ENCODE measurements around the gene SLC6A4.

Gene SLC6A4

DNA sequence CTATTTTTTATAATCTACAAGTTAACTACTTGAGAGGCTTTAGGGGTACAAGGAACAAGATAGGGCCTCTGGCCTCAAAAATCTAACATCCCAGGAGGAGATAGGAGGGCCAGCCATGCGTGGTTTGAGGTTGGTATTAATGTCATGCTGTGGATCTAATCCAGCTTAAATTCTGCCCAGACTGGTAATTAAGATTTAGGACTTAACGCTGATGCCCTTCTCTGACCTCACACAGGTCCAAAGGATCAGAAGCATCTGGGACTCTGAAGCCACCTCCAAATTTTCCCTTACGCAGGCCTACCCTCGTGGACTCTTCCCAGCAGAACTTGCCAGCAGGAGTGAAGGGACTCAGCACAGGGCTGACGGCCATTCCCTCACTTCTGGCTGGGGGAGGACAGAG, 15.1 kb downstream of the SLC6A4 start:
- TF ChIP-seq, protein P1, sequence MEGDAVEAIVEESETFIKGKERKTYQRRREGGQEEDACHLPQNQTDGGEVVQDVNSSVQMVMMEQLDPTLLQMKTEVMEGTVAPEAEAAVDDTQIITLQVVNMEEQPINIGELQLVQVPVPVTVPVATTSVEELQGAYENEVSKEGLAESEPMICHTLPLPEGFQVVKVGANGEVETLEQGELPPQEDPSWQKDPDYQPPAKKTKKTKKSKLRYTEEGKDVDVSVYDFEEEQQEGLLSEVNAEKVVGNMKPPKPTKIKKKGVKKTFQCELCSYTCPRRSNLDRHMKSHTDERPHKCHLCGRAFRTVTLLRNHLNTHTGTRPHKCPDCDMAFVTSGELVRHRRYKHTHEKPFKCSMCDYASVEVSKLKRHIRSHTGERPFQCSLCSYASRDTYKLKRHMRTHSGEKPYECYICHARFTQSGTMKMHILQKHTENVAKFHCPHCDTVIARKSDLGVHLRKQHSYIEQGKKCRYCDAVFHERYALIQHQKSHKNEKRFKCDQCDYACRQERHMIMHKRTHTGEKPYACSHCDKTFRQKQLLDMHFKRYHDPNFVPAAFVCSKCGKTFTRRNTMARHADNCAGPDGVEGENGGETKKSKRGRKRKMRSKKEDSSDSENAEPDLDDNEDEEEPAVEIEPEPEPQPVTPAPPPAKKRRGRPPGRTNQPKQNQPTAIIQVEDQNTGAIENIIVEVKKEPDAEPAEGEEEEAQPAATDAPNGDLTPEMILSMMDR (IDR thresholded peaks at IDR 0.05; ENCODE audit: low read depth, low read length): no peak
- no peak for DNase-seq (ENCODE audit: extremely low read depth, low read depth)

DNA sequence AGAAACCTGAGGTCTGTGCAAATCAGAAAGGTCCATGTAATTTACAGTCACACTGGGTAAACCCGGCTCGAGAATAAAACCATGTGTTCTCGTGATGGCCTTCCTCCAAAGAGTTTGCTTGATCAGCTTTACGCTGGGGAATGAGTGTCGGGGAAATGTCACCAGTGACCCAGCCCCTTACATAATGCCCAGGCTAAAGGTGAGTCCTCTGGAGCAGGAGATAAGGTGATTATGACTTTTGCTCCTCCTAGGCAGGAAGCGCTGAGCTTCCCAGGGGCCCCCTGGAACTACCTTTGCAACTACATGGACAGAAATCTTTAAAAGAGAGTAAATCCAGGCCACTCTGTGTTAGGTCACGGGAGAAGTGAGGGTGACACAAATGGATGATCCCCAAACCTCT, 15.7 kb downstream of the SLC6A4 start:
- TF ChIP-seq, protein P1 (IDR thresholded peaks at IDR 0.05; ENCODE audit: low read depth, low read length): no peak
- no peak for DNase-seq (ENCODE audit: extremely low read depth, low read depth)

DNA sequence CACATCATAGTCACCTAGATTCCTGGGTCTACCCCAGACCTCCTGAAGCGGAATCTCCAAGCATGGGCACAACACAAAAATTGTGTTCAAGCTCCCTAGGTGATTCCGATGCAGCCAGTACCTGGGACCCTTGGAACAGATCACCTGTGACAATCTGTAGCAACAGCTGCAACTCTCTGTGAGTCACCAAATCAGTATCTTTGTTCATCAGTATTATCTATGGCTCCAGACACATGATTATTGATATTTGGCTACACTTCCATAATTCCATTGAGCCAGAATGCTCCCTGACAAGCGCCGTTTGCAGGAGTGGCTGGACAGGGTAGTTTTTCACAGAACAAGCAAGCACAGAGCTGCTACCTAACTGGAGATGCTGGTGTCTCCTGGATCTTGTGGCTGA, 16.2 kb downstream of the SLC6A4 start:
- TF ChIP-seq, protein P1 (IDR thresholded peaks at IDR 0.05; ENCODE audit: low read depth, low read length): no peak
- no peak for DNase-seq (ENCODE audit: extremely low read depth, low read depth)

DNA sequence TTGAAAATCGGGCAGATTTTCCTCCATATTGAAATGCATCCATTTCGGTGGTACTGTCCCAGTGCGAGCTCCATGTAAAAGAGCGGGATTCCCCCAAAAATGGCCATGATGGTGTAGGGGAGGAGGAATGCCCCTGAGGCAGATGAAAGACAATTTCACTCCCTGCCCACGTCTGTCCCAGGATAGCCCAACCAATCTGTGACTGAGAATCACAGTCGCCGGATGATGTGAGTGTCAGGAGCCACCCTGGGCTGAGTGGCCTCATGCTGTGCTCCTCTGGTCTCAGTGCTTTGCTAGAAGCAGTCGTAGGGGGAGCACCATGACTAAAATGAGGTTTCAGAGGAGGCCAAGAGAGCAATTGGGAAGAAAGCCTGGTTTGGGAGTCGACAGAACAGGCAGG, 16.7 kb downstream of the SLC6A4 start:
- DNase-seq (ENCODE audit: extremely low read depth, low read depth): no peak
- TF ChIP-seq, protein P1 (IDR thresholded peaks at IDR 0.05; ENCODE audit: low read depth, low read length): no peak

DNA sequence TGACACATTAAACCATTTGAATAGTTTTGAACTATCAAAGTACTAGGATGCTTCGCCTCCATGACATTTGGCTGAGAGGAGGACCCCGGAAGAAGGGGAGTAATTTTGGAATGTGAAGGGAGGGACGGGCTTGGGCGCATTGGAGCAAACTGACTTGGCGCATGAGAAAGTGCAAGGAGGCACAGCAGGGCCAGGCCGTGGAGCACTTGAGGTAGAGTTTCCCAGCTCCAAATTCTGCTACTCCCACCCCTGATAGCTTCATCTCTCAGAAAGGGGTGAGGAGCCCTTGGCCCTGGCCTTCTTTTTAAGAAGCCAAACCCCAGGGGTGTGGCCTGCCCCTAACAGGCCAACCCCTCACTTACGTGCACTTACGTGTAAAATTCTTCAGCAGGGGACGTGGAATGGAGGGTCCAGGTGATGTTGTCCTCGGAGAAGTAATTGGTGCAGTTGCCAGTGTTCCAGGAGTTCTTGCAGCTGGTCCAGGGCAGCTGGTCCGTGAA, 17.7 kb downstream of the SLC6A4 start:
- no peak for DNase-seq (ENCODE audit: extremely low read depth, low read depth)

DNA sequence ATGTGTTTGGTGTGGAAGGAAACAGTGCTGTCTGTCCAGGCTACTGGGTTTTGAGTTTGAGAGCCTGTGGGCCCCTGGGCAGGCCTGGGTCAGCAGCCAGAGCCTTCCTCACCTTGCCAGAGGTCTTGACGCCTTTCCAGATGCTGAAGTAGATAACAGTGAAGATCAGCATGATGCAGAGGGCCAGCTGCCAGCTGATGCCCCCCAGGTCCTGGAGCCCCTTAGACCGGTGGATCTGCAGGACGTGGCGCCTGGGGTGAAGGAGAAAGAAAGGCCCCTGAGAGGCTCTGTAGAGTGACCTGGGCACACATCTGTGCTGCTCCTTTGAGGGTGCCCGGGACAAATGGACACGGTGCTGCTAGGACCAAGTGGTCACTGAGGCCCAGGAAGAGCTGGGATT, 18.4 kb downstream of the SLC6A4 start:
- no peak for DNase-seq (ENCODE audit: extremely low read depth, low read depth)
- TF ChIP-seq, protein P1 (IDR thresholded peaks at IDR 0.05; ENCODE audit: low read depth, low read length): no peak

More for the DNA sequence above, 17.7 kb downstream of the SLC6A4 start:
- TF ChIP-seq, protein P1 (IDR thresholded peaks at IDR 0.05; ENCODE audit: low read depth, low read length): no peak

DNA sequence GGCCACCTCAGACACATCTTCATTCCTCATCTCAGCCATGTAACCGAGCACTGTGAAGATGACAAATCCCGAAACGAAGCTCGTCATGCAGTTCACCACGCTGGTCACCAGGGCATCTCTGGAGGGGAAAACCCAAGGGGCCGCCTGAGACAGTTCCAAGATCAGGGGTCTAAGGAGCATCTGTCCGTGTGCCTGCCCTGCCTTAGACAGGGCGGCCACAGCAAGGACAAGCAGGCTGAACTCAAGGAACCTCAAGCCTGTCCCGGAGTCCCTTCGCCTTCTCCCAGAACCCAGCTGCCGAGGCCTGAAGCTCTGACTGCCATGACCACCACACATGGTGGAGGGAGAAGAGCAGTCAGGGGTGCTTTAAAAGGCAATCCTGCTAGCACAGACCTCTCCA, 22.7 kb downstream of the SLC6A4 start:
- no peak for DNase-seq (ENCODE audit: extremely low read depth, low read depth)
- TF ChIP-seq, protein P1 (IDR thresholded peaks at IDR 0.05; ENCODE audit: low read depth, low read length): no peak

Data from AG09319 (cell line).